Measurements from ENCODE around the gene CARD10. TPM values are rescaled to one million over a fixed set of nuclear protein-coding genes. Genes with fewer than 3 reads are reported as not detected.

The CARD10 gene
- polyA plus RNA-seq, 1 donor from 2014 or later, result 0.36 TPM

GRCh38 chr22:37526376-37526775, 7.2 kb upstream of the CARD10 start:
- Histone ChIP-seq H3F3A (ENCODE audit: insufficient read depth, low read length, poor library complexity, severe bottlenecking) (no peaks in the 10 kb centered on the region), H3K9ac (ENCODE audit: low read length) (no peak overlapping the region), H3K9me2 (ENCODE audit: insufficient read depth, low read length) (no peaks in the 10 kb centered on the region), H3K4me2 (ENCODE audit: low read length) (no peak overlapping the region), H4K20me1 (ENCODE audit: insufficient read depth) (no peaks in the 10 kb centered on the region), H3K4me3 (ENCODE audit: low read length) (no peak overlapping the region), H3K36me3 (ENCODE audit: insufficient read depth, low read length) (no peaks in the 10 kb centered on the region), H2AFZ (ENCODE audit: low read depth, low read length) (no peak overlapping the region), H3K27me3 (ENCODE audit: insufficient read depth, low read depth, low read length) (peaks cover under 1% of the 10 kb centered on the region), H3K79me2 (replicated peaks; ENCODE audit: insufficient read depth, low read length) (no peaks in the 10 kb centered on the region), H3K27ac (ENCODE audit: low read length) (no peak overlapping the region), H3K9me3 (ENCODE audit: low read length) (no peaks in the 10 kb centered on the region)
- TF ChIP-seq, protein P1, sequence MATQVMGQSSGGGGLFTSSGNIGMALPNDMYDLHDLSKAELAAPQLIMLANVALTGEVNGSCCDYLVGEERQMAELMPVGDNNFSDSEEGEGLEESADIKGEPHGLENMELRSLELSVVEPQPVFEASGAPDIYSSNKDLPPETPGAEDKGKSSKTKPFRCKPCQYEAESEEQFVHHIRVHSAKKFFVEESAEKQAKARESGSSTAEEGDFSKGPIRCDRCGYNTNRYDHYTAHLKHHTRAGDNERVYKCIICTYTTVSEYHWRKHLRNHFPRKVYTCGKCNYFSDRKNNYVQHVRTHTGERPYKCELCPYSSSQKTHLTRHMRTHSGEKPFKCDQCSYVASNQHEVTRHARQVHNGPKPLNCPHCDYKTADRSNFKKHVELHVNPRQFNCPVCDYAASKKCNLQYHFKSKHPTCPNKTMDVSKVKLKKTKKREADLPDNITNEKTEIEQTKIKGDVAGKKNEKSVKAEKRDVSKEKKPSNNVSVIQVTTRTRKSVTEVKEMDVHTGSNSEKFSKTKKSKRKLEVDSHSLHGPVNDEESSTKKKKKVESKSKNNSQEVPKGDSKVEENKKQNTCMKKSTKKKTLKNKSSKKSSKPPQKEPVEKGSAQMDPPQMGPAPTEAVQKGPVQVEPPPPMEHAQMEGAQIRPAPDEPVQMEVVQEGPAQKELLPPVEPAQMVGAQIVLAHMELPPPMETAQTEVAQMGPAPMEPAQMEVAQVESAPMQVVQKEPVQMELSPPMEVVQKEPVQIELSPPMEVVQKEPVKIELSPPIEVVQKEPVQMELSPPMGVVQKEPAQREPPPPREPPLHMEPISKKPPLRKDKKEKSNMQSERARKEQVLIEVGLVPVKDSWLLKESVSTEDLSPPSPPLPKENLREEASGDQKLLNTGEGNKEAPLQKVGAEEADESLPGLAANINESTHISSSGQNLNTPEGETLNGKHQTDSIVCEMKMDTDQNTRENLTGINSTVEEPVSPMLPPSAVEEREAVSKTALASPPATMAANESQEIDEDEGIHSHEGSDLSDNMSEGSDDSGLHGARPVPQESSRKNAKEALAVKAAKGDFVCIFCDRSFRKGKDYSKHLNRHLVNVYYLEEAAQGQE (IDR thresholded peaks at IDR 0.05; ENCODE audit: borderline replicate concordance), result no peak
- TF ChIP-seq EZH2 (IDR thresholded peaks at IDR 0.05; ENCODE audit: borderline replicate concordance, insufficient read depth, low read length, poor library complexity, severe bottlenecking) (no peak), RAD21 (conservative IDR thresholded peaks at IDR 0.05) (no peak), TAF1 (IDR thresholded peaks at IDR 0.05; ENCODE audit: low read depth) (no peak), EP300 (conservative IDR thresholded peaks at IDR 0.05; ENCODE audit: poor library complexity, severe bottlenecking) (no peak), POLR2AphosphoS5 (IDR thresholded peaks at IDR 0.05) (no peak), SMC3 (conservative IDR thresholded peaks at IDR 0.05; ENCODE audit: poor library complexity) (no peak), MXI1 (conservative IDR thresholded peaks at IDR 0.05; ENCODE audit: poor library complexity, severe bottlenecking) (no peak)
- TF ChIP-seq, protein P2, sequence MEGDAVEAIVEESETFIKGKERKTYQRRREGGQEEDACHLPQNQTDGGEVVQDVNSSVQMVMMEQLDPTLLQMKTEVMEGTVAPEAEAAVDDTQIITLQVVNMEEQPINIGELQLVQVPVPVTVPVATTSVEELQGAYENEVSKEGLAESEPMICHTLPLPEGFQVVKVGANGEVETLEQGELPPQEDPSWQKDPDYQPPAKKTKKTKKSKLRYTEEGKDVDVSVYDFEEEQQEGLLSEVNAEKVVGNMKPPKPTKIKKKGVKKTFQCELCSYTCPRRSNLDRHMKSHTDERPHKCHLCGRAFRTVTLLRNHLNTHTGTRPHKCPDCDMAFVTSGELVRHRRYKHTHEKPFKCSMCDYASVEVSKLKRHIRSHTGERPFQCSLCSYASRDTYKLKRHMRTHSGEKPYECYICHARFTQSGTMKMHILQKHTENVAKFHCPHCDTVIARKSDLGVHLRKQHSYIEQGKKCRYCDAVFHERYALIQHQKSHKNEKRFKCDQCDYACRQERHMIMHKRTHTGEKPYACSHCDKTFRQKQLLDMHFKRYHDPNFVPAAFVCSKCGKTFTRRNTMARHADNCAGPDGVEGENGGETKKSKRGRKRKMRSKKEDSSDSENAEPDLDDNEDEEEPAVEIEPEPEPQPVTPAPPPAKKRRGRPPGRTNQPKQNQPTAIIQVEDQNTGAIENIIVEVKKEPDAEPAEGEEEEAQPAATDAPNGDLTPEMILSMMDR (IDR thresholded peaks at IDR 0.05; ENCODE audit: poor library complexity, severe bottlenecking), result no peak

DNA sequence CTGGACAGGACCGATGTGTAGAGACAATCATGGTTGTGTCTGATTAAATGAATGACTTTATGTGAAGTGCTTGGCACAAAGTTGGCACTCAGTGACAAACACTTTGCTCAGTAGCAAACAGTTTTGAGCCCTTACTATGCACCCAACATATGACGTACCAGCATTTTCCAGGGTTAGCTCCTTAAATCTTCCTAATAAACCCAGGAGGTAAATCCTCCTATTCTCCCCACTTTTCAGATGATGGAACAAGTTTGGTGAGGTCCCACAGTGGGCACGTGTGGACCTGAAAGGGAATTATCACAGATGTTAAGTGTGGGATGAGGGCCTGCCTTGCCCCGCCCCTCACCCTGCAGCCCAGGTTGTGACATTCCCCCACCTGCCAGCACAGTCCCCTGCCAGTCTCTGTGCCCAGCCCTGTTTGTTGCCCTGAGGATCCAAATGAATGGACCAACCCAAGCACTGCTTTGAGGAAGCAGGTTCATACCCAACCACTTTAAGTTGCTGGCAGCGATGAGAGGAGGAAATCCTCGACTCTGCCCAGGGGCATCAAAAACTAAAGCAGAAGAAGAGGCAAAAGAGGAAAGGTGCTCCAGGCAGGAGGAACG, 6.6 kb upstream of the CARD10 start:
- no peaks in the 10 kb centered on the region for H3K9me3 ChIP-seq (ENCODE audit: low read length)
- H3F3A ChIP-seq (ENCODE audit: insufficient read depth, low read length, poor library complexity, severe bottlenecking), result no peaks in the 10 kb centered on the region
- peaks cover 5% of the 10 kb centered on the region for H3K27me3 ChIP-seq (ENCODE audit: insufficient read depth, low read depth, low read length)
- H3K9me2 ChIP-seq (ENCODE audit: insufficient read depth, low read length), result no peaks in the 10 kb centered on the region
- no peak overlapping the region for H2AFZ ChIP-seq (ENCODE audit: low read depth, low read length)
- H3K4me2 ChIP-seq (ENCODE audit: low read length), result no peak overlapping the region
- no peaks in the 10 kb centered on the region for H4K20me1 ChIP-seq (ENCODE audit: insufficient read depth)
- H3K79me2 ChIP-seq (replicated peaks; ENCODE audit: insufficient read depth, low read length), result no peaks in the 10 kb centered on the region
- no peaks in the 10 kb centered on the region for H3K36me3 ChIP-seq (ENCODE audit: insufficient read depth, low read length)
- no peak overlapping the region for H3K9ac ChIP-seq (ENCODE audit: low read length)
- H3K4me3 ChIP-seq (ENCODE audit: low read length), result no peak overlapping the region
- H3K27ac ChIP-seq (ENCODE audit: low read length), result no peak overlapping the region
- TF ChIP-seq POLR2AphosphoS5 (IDR thresholded peaks at IDR 0.05) (no peak), SMC3 (conservative IDR thresholded peaks at IDR 0.05; ENCODE audit: poor library complexity) (no peak), MXI1 (conservative IDR thresholded peaks at IDR 0.05; ENCODE audit: poor library complexity, severe bottlenecking) (no peak), EP300 (conservative IDR thresholded peaks at IDR 0.05; ENCODE audit: poor library complexity, severe bottlenecking) (no peak), EZH2 (IDR thresholded peaks at IDR 0.05; ENCODE audit: borderline replicate concordance, insufficient read depth, low read length, poor library complexity, severe bottlenecking) (no peak), RAD21 (conservative IDR thresholded peaks at IDR 0.05) (no peak), TAF1 (IDR thresholded peaks at IDR 0.05; ENCODE audit: low read depth) (no peak)
- TF ChIP-seq, protein P2 (IDR thresholded peaks at IDR 0.05; ENCODE audit: poor library complexity, severe bottlenecking), result no peak
- TF ChIP-seq, protein P1 (IDR thresholded peaks at IDR 0.05; ENCODE audit: borderline replicate concordance), result no peak
